Measurements from ENCODE around the gene GBF1. TPM values are rescaled to one million over a fixed set of nuclear protein-coding genes. Genes with fewer than 3 reads are reported as not detected.
"Not testable (repeated sequence)": the region's sequence is repeated elsewhere in the genome, so short reads cannot be mapped to it uniquely, and the experiment has no call there.

GBF1 gene
- 18.3 and 22.6 TPM in 2 replicates for polyA plus RNA-seq (2014; cell fraction: cytosol; rRNA removed)
- polyA plus RNA-seq (2014; cell fraction: nucleus; rRNA removed), result 22.9 and 32.6 TPM in 2 replicates

GRCh38 chr10:102245082-102245931 lies at the start of gene GBF1:
Gene GBF1 (plus strand): TSS chr10:102245532. CDS start chr10:102258939, 13,407 bp downstream.
- peak; percentile 100 for DNase-seq (ENCODE audit: low spot score)

DNA sequence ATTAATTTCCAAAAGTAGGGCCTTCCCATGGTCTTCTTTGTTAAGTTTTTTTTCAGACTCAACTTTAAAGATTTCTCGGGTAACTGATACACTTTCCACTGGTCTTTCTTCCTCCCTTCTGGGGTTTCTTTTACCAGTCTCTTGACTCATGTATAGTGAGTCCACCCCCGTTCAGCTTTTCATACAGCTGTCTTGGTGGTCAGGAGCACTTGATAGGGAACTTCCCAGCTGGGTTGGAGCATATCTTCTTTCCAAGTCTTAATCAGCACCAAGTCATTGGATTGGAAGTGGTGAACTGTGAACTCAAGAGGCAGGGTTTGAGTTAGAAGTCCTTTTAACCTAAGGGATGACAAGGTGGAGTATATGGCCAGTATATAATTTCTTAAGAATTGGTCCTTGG lies 48.4 kb upstream of the GBF1 start:
- no peak for DNase-seq (ENCODE audit: low spot score)

DNA sequence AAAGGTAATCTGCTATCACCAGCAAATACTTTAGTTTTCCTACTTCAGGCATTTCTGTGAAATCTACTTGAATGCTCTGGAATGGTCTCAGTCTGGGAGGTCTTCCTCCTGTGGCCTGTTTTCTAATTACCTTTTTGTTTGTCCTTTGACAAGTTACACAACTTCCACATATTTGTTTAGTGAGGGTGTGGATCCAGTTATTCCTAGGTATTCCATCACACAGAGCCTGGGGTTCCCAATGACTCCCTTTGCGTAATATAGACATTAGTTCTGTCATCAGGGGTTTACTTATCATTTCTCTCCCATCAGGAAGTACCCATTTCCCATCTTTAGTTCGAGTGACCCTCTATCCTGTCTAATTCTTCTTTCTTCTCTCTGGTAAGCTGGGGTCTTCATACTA lies 47.3 kb upstream of the GBF1 start:
- DNase-seq (ENCODE audit: low spot score), result no peak

DNA sequence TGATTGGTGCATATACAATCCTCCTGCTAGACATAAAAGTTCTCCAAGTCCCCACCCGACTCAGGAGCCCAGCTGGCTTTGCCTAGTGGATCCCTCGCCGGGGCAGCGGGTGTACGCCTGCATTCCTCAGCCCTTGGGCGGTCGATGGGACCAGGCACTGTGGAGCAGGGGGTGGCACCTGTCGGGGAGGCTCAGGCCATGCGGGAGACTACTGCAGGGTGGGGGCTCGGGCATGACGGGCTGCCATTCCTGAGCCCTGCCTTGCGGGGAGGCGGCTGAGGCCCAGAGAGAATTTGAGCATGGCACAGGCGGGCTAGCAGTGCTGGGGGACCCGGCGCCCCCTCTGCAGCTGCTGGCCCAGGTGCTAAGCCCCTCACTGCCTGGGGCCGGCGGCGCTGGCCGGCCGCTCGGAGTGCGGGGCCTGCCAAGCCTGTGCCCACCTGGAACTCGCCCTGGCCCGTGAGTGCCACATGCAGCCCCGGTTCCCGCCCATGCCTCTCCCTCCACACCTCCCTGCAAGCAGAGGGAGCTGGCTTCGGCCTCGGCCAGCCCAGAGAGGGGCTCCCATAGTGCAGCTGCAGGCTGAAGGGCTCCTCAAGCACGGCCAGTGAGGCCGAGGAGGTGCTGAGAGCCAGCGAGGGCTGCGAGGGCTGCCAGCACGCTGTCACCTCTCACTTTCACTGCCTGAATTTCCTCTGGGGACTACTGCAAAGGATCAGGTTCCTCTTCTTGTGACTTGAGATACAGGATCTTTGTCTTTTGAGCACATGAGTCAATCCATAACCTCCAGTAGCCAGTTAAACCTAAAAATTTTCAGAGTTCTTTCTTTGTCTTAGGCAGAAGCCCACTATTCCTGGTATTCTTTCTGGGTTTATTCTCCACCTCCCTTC lies 44.3 kb upstream of the GBF1 start:
- no peak for DNase-seq (ENCODE audit: low spot score)

- no peak for DNase-seq (ENCODE audit: low spot score)
Observed at GRCh38 chr10:102202386-102202785, 42.9 kb upstream of the GBF1 start.

DNA sequence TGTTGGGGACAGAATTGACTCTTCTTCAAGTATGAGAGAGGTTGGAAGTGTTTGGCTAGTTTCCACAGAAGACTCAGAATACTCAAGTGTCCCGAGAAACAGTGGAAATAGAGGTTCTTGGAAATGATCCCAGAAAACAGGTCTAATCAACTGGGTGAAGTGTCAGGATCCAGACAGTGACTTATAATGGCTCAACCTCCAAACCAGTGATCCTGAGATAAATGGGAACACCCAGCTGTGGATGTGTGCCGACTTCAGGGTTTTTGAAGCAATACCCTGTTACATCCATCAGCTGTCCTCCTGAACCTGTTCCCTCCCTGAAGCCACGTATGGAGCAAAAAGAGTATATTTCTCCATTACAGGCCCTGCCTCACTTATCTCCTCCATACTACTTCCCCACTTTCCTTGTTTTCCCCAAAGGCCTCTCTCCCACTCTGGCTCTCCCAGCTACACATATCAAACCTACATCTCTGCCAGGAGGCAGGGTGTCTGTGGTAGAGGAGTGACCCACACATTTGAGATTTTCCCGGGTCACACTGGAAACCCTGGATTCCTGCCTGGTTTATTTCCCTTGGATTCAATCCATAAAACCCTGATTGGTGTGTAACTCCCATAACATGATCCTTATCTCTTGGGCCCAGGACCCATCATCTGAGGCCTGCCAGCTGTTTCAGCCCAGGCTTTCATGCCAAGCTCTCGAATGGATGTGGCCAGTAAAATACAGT lies 36.9 kb upstream of the GBF1 start:
- DNase-seq (ENCODE audit: low spot score), result no peak

DNA sequence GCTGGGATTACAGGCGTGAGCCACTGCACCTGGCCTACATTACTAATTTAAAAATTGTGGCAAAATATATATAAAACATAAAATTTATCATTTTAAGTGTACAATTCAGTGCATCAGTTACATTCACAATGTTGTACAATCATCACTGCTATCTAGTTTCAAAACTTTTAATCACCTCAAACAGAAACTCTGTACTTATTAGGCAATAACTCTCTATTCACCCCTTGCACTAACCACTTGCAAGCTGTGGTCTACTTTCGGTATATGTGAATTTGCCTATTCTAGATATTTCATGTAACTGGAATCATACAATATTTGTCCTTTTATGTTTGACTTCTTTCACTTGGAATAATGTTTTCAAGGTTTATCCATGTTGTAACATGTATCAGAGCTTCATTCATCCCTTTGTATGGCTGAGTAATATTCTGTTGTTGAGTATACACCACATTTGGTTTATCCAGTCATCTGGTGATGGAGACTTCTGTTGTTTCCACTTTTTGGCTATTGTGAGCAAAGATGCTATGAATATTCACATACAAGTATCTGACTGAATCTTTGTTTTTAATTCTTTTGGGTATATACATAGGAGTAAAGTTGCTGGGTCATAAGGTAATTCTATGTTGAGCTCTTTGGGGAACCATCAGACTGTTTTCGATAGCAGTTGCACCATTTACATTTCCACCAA lies 33.6 kb upstream of the GBF1 start:
- no peak for DNase-seq (ENCODE audit: low spot score)

DNA sequence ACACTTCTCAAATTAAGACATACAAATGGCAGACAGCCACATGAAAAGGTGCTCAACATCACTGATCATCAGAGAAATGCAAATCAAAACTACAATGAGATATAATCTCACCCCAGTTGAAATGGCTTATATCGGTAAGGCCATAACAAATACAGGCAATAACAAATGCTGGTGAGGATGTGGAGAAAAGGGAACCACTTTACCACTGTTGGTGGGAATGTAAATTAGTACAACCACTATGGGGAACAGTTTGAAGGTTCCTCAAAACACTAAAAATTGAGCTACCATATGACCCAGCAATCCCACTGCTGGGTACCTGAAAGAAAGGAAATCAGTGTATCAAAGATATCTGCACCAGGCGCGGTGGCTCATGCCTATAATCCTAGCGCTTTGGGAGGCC lies 31.7 kb upstream of the GBF1 start:
- not testable (repeated sequence) for DNase-seq (ENCODE audit: low spot score)

DNA sequence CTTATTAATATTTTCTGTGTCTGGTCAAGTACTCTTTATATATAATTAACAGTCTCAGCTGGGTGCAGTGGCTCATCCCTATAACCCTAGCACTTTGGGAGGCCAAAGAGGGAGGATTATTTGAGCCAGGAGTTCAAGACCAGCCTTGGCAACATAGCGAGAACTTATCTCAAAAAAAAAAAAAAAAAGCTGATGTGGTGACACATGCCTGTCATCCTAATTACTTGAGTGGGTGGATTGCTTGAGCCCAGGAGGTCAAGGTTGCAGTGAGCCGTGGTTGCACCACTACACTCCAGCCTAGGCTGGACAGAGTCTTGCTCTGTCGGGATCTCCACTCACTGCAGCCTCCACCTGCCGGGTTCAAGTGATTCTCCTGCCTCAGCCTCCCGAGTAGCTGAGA lies 26.0 kb upstream of the GBF1 start:
- no peak for DNase-seq (ENCODE audit: low spot score)

GRCh38 chr10:102220612-102221011 lies 24.7 kb upstream of the GBF1 start:
- no peak for DNase-seq (ENCODE audit: low spot score)

- DNase-seq (ENCODE audit: low spot score), result no peak
Observed at GRCh38 chr10:102222797-102223196, 22.5 kb upstream of the GBF1 start.

- DNase-seq (ENCODE audit: low spot score), result peak; percentile 96
Observed at GRCh38 chr10:102225646-102226541, 19.4 kb upstream of the GBF1 start, which contains the start of gene ELOVL3. Gene ELOVL3 (plus strand): TSS chr10:102226299. CDS start chr10:102226549, 250 bp downstream.

GRCh38 chr10:102226542-102226870 lies 18.8 kb upstream of the GBF1 start:
- no peak for DNase-seq (ENCODE audit: low spot score)

GRCh38 chr10:102227050-102227449 lies 18.3 kb upstream of the GBF1 start:
- no peak for DNase-seq (ENCODE audit: low spot score)

DNA sequence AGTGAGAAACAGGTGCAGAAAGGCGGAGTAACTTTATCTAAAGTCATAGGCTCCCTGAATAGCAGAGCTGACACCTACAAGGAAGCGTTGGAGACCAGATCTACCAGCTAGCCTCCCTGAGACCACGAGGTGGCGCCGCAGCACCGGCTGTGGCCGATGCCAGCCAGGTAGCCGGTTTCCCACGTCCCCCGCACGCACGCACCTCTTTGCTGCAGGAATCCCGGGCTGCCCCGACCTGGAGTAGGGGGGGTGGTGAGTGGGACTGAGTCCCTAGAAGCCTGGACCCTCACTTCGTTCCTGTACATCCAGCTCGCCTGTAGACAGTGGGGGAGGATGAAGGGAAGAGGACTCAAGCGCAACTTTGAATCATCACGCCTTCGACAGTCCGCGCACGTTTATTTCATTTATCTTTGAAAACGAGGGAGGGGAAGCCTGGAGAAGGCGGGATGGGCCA lies 15.5 kb upstream of the GBF1 start:
- peak; percentile 74 for DNase-seq (ENCODE audit: low spot score)

DNA sequence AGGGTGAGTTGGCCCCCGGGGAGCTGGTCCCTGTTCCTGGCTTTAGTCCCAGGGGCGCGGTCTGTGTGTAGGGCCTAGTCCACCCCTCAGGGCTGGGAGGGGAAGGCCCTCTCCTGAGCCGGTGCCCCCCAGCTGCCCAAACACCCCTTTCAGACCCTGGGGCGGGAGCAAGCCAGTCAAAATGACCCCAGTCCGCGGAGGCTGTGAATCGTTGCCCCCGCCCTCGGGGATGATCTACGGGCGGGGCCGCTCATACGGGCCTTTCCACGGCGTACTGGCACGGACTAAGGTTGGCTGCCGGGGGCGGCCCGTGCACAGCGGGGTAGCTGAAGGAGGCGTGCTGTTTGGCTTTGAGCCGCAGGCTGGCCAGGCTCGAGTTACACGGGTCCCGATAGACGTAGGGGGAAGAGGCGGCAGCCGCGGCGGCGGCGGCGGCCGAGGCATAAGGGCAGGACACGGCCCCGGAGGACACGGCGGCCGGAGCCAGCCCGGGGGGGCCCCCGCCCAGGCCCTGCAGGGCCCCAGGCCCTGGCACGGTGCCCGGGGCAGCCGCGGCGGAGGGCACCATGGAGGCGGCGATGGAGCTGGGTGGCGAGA lies 15.0 kb upstream of the GBF1 start:
- no peak for DNase-seq (ENCODE audit: low spot score)

- no peak for DNase-seq (ENCODE audit: low spot score)
Observed at GRCh38 chr10:102230861-102231356, 14.4 kb upstream of the GBF1 start.

GRCh38 chr10:102231357-102232318 lies 13.7 kb upstream of the GBF1 start:
- DNase-seq (ENCODE audit: low spot score), result peak; percentile 61
